GM18507 (cell line): ENCODE measurements around the gene GATAD1.
A peak's percentile ranks its signal among the peaks of the same experiment; 100 is the strongest.
"Not testable (repeated sequence)": the region's sequence is repeated elsewhere in the genome, so short reads cannot be mapped to it uniquely, and the experiment has no call there.

Source experiments
- DNase-seq: peaks from one replicate; pipeline ENCODE4 v3.0.0; 2011; ENCODE audit warnings: low read depth; ENCODE audit not compliant: insufficient read length; ENCODE audit errors: extremely low spot score
- FAIRE-seq: peaks from 2 replicates; lab custom pipeline; 2011; peaks lifted over from hg19 to GRCh38; lab: Jason Lieb, UNC

The GATAD1 gene

DNA sequence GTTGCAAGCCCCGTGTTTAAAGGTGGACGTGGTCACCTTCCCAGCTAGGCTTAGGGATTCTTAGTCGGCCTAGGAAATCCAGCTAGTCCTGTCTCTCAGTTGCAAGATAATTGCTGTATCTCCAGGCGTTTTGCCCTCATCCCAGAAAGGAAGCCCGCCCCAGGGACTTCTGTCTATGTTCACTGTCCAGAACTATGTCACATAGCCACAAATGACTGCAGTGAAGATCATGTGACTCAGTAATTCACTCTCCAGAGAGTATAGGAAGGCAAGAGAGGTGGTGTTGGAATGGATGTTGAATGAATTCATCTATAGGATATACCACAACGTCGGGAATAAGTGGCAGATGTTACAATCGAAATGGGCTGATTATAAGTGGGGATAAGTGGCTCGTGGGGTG is 30.8 kb downstream of the GATAD1 start:
- FAIRE-seq, result no peak
- DNase-seq, result no peak

DNA sequence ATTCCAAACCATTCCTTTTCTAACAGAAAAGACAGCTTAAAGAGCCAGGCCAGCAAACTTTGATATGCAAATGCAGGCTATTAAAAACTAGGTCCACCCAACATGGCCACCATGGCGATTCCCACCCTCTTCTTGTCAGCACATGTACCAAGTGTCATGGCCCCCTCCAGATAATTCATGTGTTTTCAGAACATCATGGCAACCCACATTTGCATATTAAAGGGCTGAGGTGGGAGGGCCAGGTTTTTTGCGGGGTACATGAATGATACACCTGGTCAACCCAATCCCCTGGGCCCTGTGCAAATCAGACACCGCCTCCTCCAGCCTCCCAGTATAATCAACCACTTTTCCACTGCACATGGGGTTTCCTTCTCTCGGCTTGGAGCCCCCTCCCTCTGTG is 31.4 kb downstream of the GATAD1 start:
- DNase-seq (no peak), FAIRE-seq (no peak)

DNA sequence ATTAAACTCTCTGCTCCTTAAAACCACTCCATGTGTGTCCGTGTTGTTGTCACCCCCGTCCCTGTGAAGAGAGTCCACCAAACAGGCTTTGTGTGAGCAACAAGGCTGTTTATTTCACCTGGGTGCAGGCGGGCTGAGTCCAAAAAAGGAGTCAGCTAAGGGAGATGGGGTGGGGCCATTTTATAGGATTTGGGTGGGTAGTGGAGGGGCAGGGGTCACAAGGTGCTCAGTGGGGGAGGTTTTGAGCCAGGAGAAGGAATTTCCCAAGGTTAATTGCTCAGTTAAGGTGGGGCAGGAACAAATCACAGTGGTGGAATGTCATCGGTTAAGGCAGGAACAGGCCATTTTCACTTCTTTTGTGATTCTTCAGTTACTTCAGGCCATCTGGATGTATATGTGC is 31.9 kb downstream of the GATAD1 start:
- DNase-seq, FAIRE-seq: not testable (repeated sequence)

DNA sequence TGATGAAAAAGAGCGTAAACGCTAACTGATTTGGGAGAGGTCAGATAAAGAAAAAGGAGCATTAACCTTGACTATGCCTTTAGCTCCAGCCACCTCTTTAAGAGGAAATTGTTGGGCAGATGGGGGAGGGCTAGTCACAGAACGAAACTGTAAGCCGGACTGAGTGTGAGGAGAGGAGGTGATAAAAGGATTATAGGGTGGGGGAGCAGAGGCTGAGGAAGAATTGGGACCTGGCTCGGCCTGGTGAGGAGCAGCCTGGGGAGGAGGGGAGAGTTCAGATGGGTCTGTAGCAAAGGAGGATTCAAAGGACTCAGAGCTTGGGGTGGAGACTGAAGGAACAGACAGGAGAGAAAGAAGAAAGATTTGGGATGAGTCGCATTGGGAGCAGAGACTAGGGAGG is 36.3 kb downstream of the GATAD1 start:
- not testable (repeated sequence) for FAIRE-seq

DNA sequence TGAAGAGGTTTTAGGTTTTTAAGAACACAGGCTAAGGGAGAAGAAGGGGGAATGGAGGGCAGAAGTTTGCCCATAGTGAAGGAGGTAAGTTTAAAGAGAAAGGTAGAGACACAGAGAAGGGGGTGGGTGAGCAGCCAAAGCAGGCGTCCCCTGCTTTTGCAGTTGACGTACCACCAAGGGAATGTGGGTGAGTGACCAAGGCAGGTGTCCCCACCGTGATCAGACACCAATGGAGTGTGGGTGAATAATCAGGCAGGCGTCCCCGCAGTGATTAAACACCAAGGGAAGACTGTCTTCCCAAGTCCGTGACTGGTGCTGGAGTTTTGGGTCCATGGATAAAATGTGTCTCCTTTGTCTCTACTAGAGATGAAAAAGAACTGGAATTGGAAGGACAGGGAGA is 36.9 kb downstream of the GATAD1 start:
- FAIRE-seq, DNase-seq: not testable (repeated sequence)

More for the DNA sequence above, 36.3 kb downstream of the GATAD1 start:
- DNase-seq, result not testable (repeated sequence)

- no peak for DNase-seq
These were observed 38.1 kb downstream of the GATAD1 start for GRCh38 chr7:92485267-92485892.

DNA sequence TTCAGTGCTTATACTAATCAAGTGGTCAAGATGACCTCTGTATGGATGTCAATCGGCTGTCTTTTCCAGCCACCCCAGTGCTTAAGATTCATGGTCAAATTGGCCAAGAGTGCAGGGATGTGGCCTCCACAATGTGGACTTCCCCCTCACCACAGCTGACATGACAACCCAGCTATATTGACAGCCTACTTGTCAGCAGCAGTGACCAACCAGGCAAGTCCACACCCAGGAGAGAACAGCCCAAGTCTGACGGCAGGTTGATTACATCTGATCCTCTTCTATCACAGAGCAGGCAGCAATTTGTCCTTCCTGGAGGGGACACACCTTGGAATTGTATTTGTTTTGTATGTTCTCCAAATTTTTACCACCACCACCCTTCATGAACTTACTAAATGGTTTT is 38.7 kb downstream of the GATAD1 start:
- no peak for DNase-seq
- FAIRE-seq, result no peak

More at GRCh38 chr7:92485267-92485892, 38.1 kb downstream of the GATAD1 start:
- FAIRE-seq, result no peak

- DNase-seq (no peak), FAIRE-seq (no peak)
These were observed 40.5 kb downstream of the GATAD1 start for GRCh38 chr7:92487804-92488203.

DNA sequence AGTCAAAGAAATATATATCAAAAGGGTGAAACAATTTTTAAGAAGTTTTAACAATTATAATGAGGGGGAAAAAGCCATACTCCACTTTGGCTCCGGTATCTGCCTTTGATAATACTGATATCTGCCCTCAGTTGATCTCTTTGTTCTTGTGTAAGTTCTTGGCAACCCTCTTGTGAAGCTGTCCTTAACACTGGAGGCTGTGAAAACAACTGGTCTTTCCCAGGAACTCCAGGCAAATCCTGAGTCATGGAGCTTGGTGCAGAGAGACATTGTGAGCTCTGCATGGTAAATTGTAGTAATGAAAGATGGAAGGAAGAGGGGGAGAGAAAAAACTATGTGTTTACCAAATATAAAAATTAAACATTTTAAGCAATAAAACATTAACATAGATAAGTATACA is 42.4 kb downstream of the GATAD1 start:
- DNase-seq (no peak), FAIRE-seq (no peak)

DNA sequence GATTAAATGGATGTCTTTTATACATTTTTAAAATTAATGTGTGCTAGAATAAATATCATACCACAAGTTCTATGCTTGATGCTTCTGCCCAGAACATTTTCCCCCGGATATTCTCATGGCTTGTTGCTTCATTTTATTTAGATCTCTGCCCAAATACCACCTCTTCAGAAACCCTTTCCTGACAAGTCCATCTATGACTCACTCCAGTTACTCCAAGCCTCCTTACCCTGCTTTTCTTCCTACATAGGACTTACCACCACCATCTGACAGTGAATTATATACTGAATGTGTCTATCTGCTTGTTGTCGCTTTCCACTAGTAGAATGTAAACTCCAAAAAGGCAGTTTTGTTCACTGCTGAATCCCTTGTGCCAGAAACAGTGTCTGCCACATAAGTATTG is 49.6 kb downstream of the GATAD1 start:
- no peak for FAIRE-seq
- no peak for DNase-seq

DNA sequence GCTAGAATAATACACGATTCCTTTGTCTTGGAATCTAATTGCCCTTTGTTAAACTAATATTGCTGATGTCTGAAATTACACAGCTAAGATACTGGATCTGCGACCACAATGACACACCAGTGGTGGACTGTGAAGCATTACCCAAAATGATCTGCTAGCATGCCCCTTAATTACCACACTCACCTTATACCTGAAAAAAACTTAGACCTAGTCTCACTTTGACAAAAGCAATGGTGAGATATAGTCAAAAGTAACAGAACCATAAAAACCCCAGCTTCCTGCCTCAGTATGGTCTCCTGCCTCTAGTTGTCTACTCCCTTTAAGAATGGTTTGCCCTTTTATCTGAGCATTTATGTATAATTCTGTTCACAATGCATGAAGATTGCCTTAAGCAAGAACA is 51.3 kb downstream of the GATAD1 start:
- FAIRE-seq, result no peak
- no peak for DNase-seq

DNA sequence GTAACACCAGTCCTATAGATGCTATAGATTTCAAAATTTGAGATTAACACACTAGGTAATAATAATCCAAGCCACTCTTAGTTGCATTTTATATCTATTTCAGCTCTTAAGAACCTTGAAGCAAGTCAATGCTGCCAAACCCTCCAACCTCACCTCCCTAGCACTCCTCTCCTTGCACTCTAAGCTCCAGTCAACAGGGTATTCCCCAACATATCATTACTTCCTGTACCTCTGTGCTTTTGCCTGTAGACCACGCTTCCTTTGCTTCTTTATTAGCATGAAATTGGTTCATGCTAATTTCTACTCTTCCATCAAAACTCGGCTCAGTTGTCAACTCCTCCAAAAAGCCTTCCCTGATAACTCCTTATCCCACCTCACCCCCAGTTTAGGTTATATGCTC is 56.5 kb downstream of the GATAD1 start:
- FAIRE-seq, result peak; percentile 24
- no peak for DNase-seq

DNA sequence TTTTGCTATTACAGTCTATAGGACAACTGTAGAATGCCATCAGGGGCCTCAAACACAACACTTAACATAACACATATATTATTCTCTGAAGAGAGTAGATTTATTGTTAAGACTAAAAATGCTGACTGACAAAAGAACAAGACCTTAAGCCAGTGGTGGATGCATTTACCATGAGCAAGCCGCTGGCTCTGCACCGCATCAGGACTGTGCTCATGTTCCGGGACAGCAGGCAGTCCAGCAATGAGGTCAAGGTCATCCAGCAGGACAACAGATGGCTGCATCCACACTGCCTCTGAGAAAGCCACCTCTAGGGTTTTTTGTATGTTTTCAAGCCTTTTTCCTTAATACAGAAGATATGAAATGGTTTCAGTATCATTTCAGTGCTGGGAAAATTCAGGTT is 57.3 kb downstream of the GATAD1 start:
- no peak for DNase-seq
- FAIRE-seq, result no peak

GRCh38 chr7:92506363-92506762 is 59.1 kb downstream of the GATAD1 start:
- DNase-seq, result no peak
- no peak for FAIRE-seq

DNA sequence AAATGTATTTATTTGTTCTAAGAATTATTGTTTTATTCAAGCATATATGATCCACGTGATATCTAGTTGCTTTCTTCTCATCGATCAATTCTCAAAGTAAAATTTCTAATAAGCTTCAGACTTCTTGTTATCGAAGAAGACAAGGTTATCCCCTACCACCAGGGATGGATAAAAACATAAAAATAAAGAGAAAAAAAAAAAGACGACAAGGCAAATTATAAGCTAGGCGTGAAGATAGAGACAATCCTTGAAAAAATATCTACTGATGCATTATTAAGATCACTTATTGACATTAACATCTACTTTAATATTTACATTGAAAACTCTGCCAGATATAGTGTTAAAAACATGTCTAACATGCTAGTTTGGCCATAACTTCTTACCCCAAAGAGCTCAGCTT is 61.7 kb downstream of the GATAD1 start:
- no peak for FAIRE-seq
- DNase-seq, result no peak
